Neural cell (in vitro differentiated cells): ENCODE results near the gene CDCA7L.

Experiments
- EP300 ChIP-seq: fragments of 450-650 bp; conservative IDR thresholded peaks from 2 replicates; pipeline ENCODE4 v1.6.1; 2014; ENCODE audit warnings: antibody characterized with exemption, mild to moderate bottlenecking, moderate library complexity; ENCODE audit not compliant: poor library complexity, severe bottlenecking
- EZH2 ChIP-seq: fragments of 200-600, 300-800 bp; shearing (Covaris generic), sonication (generic); IDR thresholded peaks from 2 replicates; pipeline ENCODE4 v1.6.1; 2014; ENCODE audit warnings: antibody characterized with exemption, low read length, borderline replicate concordance, mild to moderate bottlenecking; ENCODE audit not compliant: insufficient read depth, poor library complexity, severe bottlenecking
- MXI1 ChIP-seq: fragments of 450-650 bp; conservative IDR thresholded peaks from 2 replicates; pipeline ENCODE4 v1.6.1; 2014; ENCODE audit warnings: antibody characterized with exemption, mild to moderate bottlenecking; ENCODE audit not compliant: poor library complexity, severe bottlenecking
- POLR2AphosphoS5 ChIP-seq: IDR thresholded peaks from 2 replicates; pipeline ENCODE4 v1.6.1; 2012
- RAD21 ChIP-seq: fragments of 450-650 bp; conservative IDR thresholded peaks from 2 replicates; pipeline ENCODE4 v1.6.1; 2014; ENCODE audit warnings: antibody characterized with exemption, mild to moderate bottlenecking, moderate library complexity
- REST ChIP-seq: IDR thresholded peaks from 2 replicates; pipeline ENCODE4 v1.6.1; 2012; ENCODE audit warnings: borderline replicate concordance
- SMC3 ChIP-seq: fragments of 450-650 bp; conservative IDR thresholded peaks from 2 replicates; pipeline ENCODE4 v1.6.1; 2014; ENCODE audit warnings: antibody characterized with exemption, mild to moderate bottlenecking, moderate library complexity; ENCODE audit not compliant: poor library complexity
- TAF1 ChIP-seq: IDR thresholded peaks from 2 replicates; pipeline ENCODE4 v1.6.1; 2012; ENCODE audit warnings: low read depth
- TF ChIP-seq, protein P1 (sequence below): fragments of 450-650 bp; IDR thresholded peaks from 2 replicates; pipeline ENCODE4 v1.5.1; 2014; ENCODE audit warnings: antibody characterized with exemption, mild to moderate bottlenecking, moderate library complexity; ENCODE audit not compliant: poor library complexity, severe bottlenecking

DNA sequence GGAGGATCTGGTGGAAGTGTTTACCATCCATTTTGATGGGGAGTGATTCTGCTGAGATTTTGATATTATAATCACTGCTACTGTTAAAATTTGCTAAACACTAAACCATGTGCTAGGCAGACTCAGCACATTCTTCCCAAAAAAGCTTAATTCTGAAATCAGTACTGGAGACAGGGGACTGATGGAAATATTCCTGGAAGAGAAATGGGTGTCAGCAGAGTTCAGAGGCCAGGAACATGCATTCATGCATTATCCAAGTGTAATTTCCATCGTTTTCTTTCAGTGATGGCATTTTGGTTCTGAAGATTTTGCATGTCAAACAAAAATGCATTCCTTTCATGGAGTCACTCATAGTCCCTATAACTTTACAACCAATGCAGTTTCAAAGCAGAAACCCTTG, 79.0 kb downstream of the CDCA7L start:
- TF ChIP-seq, protein P1, sequence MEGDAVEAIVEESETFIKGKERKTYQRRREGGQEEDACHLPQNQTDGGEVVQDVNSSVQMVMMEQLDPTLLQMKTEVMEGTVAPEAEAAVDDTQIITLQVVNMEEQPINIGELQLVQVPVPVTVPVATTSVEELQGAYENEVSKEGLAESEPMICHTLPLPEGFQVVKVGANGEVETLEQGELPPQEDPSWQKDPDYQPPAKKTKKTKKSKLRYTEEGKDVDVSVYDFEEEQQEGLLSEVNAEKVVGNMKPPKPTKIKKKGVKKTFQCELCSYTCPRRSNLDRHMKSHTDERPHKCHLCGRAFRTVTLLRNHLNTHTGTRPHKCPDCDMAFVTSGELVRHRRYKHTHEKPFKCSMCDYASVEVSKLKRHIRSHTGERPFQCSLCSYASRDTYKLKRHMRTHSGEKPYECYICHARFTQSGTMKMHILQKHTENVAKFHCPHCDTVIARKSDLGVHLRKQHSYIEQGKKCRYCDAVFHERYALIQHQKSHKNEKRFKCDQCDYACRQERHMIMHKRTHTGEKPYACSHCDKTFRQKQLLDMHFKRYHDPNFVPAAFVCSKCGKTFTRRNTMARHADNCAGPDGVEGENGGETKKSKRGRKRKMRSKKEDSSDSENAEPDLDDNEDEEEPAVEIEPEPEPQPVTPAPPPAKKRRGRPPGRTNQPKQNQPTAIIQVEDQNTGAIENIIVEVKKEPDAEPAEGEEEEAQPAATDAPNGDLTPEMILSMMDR, result no peak
- TF ChIP-seq POLR2AphosphoS5 (no peak), REST (no peak), EP300 (no peak), EZH2 (no peak), MXI1 (no peak), TAF1 (no peak), RAD21 (no peak), SMC3 (no peak)
